Heart right ventricle (tissue), 16 donors: ENCODE data around the gene SLC41A2. TPM values are rescaled to one million over a fixed set of nuclear protein-coding genes. Genes with fewer than 3 reads are reported as not detected.

Source experiments
- ATAC-seq, 8 donors: fragments of 200-7000 bp; cut with Tn5 transposase; one replicate each; pipeline ENCODE4 v1.9.1; 2020; ENCODE audit warnings: mild to moderate bottlenecking in 8 of 8, moderate library complexity in 8 of 8, moderate number of reproducible peaks in 1 of 8
- DNase-seq, 2 donors: peaks; one replicate each; pipeline ENCODE4 v3.0.0-alpha.2; 2020
- H3K27ac ChIP-seq, 10 donors: fragments of 200-600 bp; sonication (generic) in 2 of 10; one replicate each; pipeline versions ENCODE4 v1.5.0 to v1.8.0; 2020 to 2022; ENCODE audit warnings: mild to moderate bottlenecking in 3 of 10
- H3K27me3 ChIP-seq, 7 donors: fragments of 200-600 bp; one replicate each; pipeline ENCODE4 v1.8.0; 2021 to 2022; ENCODE audit warnings: mild to moderate bottlenecking in 2 of 7
- H3K36me3 ChIP-seq, 9 donors: fragments of 200-600 bp; sonication (generic) in 1 of 9; one replicate each; pipeline versions ENCODE4 v1.5.0 to v1.8.0; 2020 to 2022; ENCODE audit warnings: mild to moderate bottlenecking in 2 of 9
- H3K4me1 ChIP-seq, 9 donors: fragments of 200-600 bp; sonication (generic) in 1 of 9; one replicate each; pipeline versions ENCODE4 v1.5.0 to v1.8.0; 2020 to 2022; ENCODE audit warnings: mild to moderate bottlenecking in 4 of 9
- H3K4me3 ChIP-seq, 10 donors: fragments of 200-600 bp; sonication (generic) in 2 of 10; one replicate each; pipeline versions ENCODE4 v1.5.0 to v1.8.0; 2020 to 2022; ENCODE audit warnings: mild to moderate bottlenecking in 7 of 10, moderate library complexity in 2 of 10
- H3K9me3 ChIP-seq, 11 donors: fragments of 200-600 bp in 10 of 11; sonication (generic) in 2 of 11; one replicate each; pipeline versions ENCODE4 v1.5.0 to v1.8.0; 2013 to 2022; ENCODE audit warnings: mild to moderate bottlenecking in 2 of 11, control low read depth in 1 of 11, moderate library complexity in 1 of 11
- WGBS, 2 donors: extraction: QIAGEN DNeasy Blood & Tissue Kit; methylation state at CpG; one replicate each; pipeline ENCODE4 v1.1.7; 2013; ENCODE audit warnings: inconsistent platforms in 1 of 2; 5-methylcytosine and 5-hydroxymethylcytosine counted together
- intact Hi-C, 10 donors: fragments of 100-400 bp; cut with DNase I; formaldehyde crosslinking; loops; one replicate each; pipeline versions ENCODE4 v1.11.1 to v1.14.2; 2022
- polyA plus RNA-seq, 2 donors: library from polyadenylated mRNA; stranded (reverse); fragments of 200-250 nt; gene quantifications; one replicate each; pipeline ENCODE4 v1.2.3, GENCODE V29; 2013
- total RNA-seq, 10 donors: library from RNA; stranded (reverse); fragmentation: NEBNext Ultra II Directional in 3 of 10; extraction: Animal tissue kit (Norgen Biotek cat#: 25700) in 3 of 10; gene quantifications; one replicate each; pipeline versions ENCODE4 v1.2.1 to v1.2.4, GENCODE V29; 2021 to 2023
- TF ChIP-seq, protein P1 (sequence below), 9 donors: fragments of 200-600 bp; sonication (generic) in 2 of 9; IDR thresholded peaks; one replicate each; pipeline versions ENCODE4 v1.5.0 to v1.8.0; 2021 to 2022; ENCODE audit warnings: antibody characterized with exemption in 9 of 9, mild to moderate bottlenecking in 5 of 9, moderate library complexity in 1 of 9
- donor health status: Arrhythmogenic right ventricular cardiomyopathy.
- donor health status: ischemic (EF 13 %, LVEDD 7.1; RV severe dilation, severe dysfunction).
- donor health status: healthy with polysubstance abuse.
- donor health status: DM: no; HTN: yes; CAD: no.
- donor health status: DM: no; HTN: no; CAD: no.
- donor health status: ischemic (EF 25% LVEDD 6.9; RV normal size, moderate dysfunction).
- donor health status: ischemic (EF 25% LVEDD 5.7; RV mildly dilated, moderate dysfunction).
- donor health status: healthy.
- donor health status: DM: yes; HTN: yes; CAD: no.
- donor health status: Ischemic cardiomyopathy.
- donor health status: ischemic (EF 35%, LVEDD 5.7; RV mildly dilated, moderate dysfunction).
- donor health status: nonischemic (EF 11% LVEDD 7.7; RV severe dilation, severe dysfunction).
- donor health status: DM: yes; HTN: yes; CAD: no.
- donor health status: PGD.
- donor health status: ischemic (EF 29% LVEDD 5.4; RV normal size, mild dysfunction).
- donor health status: nonischemic (EF 23%, LVEDD 6.1; RV moderate dilation, normal function).

Gene SLC41A2
- total and polyA plus RNA-seq, 12 donors, result 0.37 to 9.2 (median 2.9) TPM

GRCh38 chr12:104929977-104930376 is 28.1 kb downstream of the SLC41A2 start:
- H3K4me1 ChIP-seq, result no peaks in the 10 kb centered on the region
- ATAC-seq (no peak), DNase-seq (no peak)
- TF ChIP-seq, protein P1, sequence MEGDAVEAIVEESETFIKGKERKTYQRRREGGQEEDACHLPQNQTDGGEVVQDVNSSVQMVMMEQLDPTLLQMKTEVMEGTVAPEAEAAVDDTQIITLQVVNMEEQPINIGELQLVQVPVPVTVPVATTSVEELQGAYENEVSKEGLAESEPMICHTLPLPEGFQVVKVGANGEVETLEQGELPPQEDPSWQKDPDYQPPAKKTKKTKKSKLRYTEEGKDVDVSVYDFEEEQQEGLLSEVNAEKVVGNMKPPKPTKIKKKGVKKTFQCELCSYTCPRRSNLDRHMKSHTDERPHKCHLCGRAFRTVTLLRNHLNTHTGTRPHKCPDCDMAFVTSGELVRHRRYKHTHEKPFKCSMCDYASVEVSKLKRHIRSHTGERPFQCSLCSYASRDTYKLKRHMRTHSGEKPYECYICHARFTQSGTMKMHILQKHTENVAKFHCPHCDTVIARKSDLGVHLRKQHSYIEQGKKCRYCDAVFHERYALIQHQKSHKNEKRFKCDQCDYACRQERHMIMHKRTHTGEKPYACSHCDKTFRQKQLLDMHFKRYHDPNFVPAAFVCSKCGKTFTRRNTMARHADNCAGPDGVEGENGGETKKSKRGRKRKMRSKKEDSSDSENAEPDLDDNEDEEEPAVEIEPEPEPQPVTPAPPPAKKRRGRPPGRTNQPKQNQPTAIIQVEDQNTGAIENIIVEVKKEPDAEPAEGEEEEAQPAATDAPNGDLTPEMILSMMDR (IDR thresholded peaks at IDR 0.05), result no peak
- H3K9me3 ChIP-seq, result no peaks in the 10 kb centered on the region
- no peak overlapping the region for H3K4me3 ChIP-seq
- 48 to 76% methylated on average over 2 of the region's 2 CpGs for WGBS, 2 donors
- intact Hi-C loops, result no loop called here
- H3K27ac ChIP-seq, result no peak overlapping the region
- H3K36me3 ChIP-seq, result no peaks in the 10 kb centered on the region
- no peaks in the 10 kb centered on the region for H3K27me3 ChIP-seq

- Histone ChIP-seq H3K4me3 (no peak overlapping the region), H3K27me3 (no peaks in the 10 kb centered on the region), H3K4me1 (no peaks in the 10 kb centered on the region), H3K36me3 (no peaks in the 10 kb centered on the region), H3K27ac (no peak overlapping the region), H3K9me3 (no peaks in the 10 kb centered on the region)
- no peak for DNase-seq
- no peak for ATAC-seq
- TF ChIP-seq, protein P1 (IDR thresholded peaks at IDR 0.05), result no peak
- 78 to 82% methylated on average over 2 of the region's 2 CpGs for WGBS, 2 donors
- intact Hi-C loops, result no loop called here
Measured at GRCh38 chr12:104929368-104929767, 28.7 kb downstream of the SLC41A2 start.

GRCh38 chr12:104928036-104928745 is 29.9 kb downstream of the SLC41A2 start:
- no peaks in the 10 kb centered on the region for H3K4me1 ChIP-seq
- 92 to 94% methylated on average over 7 of the region's 7 CpGs for WGBS, 2 donors
- ATAC-seq, result no peak

DNA sequence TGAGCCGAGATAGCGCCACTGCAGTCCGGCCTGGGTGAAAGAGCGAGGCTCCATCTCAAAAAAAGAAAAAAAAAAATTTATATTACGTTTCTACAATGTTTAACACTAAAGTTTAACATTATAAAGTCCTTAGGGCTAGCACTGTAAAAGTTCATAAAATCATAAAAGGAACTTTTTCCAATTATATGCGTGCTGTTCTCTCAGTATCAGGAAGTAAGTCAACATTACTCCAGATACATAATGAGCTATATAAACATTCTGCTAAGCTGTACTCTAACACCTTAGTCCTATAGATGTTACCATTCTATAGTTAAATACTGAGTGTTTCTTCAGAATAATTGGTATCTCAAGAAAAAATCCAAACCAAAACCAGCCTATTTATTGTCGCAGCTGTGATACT is 32.6 kb downstream of the SLC41A2 start:
- no peak for ATAC-seq
- Histone ChIP-seq H3K4me3 (no peak overlapping the region), H3K36me3 (no peaks in the 10 kb centered on the region), H3K27ac (no peak overlapping the region), H3K9me3 (peaks cover 0 to 24% (median 8%) of the 10 kb centered on the region in 11 donors), H3K27me3 (no peaks in the 10 kb centered on the region), H3K4me1 (no peaks in the 10 kb centered on the region)
- WGBS, 2 donors, result 91 to 96% methylated on average over 7 of the region's 7 CpGs
- TF ChIP-seq, protein P1 (IDR thresholded peaks at IDR 0.05), result no peak
- intact Hi-C loops, result no loop called here
- DNase-seq, result no peak

More at GRCh38 chr12:104928036-104928745, 29.9 kb downstream of the SLC41A2 start:
- no peaks in the 10 kb centered on the region for H3K27me3 ChIP-seq
- no peaks in the 10 kb centered on the region for H3K9me3 ChIP-seq
- H3K27ac ChIP-seq, result no peak overlapping the region
- H3K36me3 ChIP-seq, result no peaks in the 10 kb centered on the region
- intact Hi-C loops, result no loop called here
- TF ChIP-seq, protein P1 (IDR thresholded peaks at IDR 0.05), result no peak
- no peak overlapping the region for H3K4me3 ChIP-seq
- no peak for DNase-seq
